Measurements from ENCODE around the gene CCDC158.
"Not testable (repeated sequence)": the region's sequence is repeated elsewhere in the genome, so short reads cannot be mapped to it uniquely, and the experiment has no call there.

Gene CCDC158

GRCh38 chr4:76420762-76421581 is at the start of gene CCDC158:
TSS of gene CCDC158 (minus strand) at chr4:76421141. CDS start at chr4:76403207, 17,934 bp downstream.
- DNase-seq, result no peak

DNA sequence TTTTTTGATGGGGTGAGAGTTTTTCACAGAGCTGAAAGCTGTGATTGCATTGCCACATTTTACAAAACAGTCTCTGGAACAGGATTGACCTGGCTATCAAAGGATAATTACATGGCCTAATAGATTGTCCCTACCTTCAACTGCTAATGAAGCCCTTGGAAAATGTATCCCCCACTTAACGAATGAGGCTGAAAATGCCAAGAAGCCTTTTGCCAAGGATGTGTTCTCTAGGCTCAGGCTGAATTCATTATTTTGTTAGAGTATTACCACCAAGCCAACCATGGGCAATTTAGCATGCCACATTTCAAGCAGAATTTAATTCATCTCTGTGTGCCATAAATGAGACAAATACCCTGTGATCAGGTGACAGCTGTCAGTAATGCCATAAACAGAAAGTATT is 49.6 kb upstream of the CCDC158 start:
- DNase-seq, result no peak

DNA sequence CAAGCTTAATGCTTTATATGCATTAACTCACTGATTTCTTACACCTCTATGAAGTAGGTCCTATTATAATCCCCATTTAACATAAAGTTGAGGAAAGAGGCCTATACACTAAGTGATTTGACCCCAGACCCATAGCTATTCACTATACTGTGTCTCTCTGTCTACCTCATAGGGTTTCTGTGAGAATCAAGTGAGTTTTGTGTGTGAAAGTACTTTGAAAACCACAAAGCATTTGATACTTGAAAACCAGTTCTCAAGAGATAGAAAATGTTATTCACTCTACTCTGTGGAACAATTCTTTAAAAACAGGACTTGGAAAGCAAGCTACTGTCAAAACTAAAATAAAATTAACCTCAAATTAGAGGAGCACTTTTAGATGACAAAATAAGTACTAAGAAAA is 49.1 kb upstream of the CCDC158 start:
- DNase-seq, result peak; percentile 11

DNA sequence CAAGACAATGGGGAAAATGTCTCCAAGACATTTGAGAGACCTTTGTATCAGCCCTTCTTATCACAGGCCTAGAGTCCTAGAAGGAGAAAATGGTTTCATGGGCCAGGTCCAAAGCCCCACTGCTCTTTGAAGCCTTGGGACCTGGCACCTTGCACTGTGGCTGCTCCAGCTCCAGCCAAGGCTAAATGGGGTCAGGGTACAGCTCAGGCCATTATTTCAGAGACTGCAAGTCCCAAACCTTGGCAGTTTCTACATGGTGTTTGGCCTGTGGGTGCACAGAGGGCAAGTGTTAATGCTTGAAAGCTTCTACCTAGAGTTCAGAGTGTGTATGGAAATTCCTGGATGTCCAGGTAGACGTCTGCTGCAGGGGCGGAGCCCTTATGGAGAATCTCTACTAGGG is 42.6 kb upstream of the CCDC158 start:
- DNase-seq, result no peak

DNA sequence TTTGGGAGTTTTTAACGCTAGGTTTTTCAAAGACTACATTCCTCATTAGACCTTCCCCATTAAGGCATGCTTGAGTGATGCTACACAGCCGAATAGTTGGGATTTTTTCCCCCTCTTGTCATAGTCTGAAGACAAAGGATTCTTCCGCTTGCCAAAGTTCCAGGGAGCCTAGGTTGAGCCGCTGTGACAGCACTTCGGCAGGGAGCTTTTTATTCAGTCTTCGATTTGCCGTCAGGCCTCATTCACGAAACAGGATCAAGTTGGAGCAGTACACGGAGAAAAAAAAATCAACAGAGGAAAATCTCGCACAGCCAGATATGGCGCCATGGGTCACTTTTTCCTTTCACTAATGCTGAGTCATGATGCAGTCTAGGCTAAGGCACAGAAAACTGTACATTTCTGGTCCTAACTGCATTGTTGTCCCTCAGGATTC is 38.4 kb upstream of the CCDC158 start:
- DNase-seq, result no peak

- DNase-seq, result no peak
These were observed 37.9 kb upstream of the CCDC158 start for GRCh38 chr4:76458825-76459224.

DNA sequence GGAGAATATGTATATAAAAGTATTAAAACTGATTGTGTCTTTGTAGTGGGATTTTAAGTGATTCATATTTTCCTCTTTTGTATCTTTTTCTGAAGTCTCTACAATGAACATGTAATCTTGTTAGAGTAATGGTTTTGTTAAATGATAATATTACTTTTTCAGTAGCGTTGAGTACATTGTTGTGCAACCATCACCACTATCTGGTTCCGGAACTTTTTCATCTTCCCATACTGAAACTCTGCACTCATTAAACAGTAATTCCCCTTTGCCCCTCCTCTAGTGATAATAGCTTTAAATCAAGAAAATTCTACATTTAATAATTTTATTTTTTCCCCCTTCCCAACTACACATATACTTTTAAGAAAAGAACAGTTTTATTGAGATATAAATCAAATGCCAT is 37.4 kb upstream of the CCDC158 start:
- DNase-seq, result no peak

DNA sequence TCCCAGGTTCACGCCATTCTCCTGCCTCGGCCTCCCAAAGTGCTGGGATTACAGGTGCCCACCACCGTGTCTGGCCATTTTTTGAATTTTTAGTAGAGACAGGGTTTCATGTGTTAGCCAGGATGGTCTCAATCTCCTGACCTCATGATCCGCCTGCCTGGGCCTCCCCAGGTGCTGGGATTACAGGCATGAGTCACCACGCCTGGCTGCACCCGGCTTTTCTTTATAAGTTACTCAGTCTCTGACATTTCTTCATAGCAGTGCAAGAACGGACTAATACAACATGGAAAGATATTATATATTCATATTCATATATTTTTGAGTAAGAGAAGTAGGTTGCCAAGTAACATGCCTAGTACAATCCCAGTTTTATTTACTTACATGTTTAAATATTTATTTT is 36.9 kb upstream of the CCDC158 start:
- no peak for DNase-seq

- DNase-seq, result not testable (repeated sequence)
These were observed 33.1 kb upstream of the CCDC158 start for GRCh38 chr4:76454073-76454472.

DNA sequence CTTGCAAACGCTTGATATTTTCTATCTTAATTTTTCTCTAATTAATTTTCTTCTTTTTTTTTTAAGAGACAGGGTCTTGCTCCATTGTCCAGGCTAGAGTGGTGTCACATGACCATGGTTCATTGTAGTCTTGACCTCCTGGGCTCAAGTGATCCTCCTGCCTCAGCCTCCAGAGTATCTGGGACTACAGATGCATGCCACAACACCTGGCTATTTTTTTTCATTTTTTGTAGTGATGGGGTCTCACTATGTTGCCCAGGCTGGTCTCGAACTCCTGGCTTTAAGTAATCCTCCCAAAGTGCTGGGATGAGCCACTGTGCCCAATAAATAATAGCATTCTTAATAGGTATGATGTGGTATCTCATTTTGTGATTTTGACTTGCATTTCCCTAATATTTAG is 32.3 kb upstream of the CCDC158 start:
- DNase-seq, result no peak

GRCh38 chr4:76449833-76450232 is 28.9 kb upstream of the CCDC158 start:
- no peak for DNase-seq

DNA sequence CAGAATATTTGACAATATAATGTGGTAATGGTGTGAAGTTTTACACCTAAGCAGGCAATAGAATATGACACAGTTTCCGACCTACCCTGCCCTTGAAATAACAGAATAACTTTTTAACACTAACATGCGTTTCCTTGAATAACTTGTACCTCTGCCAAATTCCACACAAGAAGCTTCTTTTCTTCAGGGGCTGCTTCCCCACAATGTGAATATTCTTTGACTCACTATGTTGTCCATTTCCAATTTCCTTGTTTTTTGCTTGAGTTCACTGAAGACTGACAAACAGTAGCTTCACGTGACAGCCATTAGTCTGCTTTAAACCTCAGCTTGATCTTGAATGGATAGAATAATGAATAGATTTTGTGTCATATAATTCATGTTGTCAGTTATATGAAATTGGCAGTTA is 28.4 kb upstream of the CCDC158 start:
- DNase-seq, result no peak

- DNase-seq, result no peak
These were observed 27.3 kb upstream of the CCDC158 start for GRCh38 chr4:76448211-76448610.

DNA sequence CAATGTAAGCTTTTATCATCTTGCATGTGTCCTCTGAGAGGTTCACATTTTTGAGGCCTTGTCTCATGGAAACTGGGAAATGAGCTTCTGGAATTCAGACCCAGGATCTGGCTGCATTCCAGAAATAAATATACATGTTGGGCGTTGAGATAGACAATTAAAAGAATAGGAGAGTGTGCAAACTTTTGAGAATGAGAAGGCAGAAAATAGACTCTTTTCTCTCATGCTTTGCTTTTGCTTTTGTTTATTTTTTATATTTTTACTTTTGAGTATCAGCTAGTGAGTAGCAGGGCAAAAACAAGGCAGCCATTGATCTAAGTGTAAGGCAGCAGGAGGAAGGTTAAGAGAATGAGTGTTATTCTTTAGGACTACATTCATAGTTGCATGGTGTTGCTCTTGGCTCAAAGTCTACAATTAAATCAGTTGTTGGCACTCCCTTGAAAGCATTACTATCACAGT is 26.5 kb upstream of the CCDC158 start:
- no peak for DNase-seq

DNA sequence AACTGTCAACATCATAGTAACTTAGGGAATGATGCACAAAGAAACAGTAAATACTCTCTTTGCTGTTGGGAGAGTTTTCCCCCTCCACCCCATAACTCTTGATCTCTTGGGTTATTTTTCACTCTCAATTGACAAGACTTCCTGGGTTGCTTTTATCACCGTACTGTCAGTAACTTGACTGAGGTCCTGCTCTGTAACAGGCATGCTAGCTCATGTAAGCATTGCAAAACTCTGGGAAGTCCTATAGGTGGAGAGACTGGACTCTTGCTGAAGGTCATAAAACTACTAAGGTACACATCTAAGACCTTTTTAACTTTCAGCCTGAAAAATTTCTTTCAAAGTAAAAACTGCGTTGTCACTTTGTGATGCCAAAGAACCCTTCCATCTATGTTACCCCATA is 25.0 kb upstream of the CCDC158 start:
- DNase-seq, result no peak

DNA sequence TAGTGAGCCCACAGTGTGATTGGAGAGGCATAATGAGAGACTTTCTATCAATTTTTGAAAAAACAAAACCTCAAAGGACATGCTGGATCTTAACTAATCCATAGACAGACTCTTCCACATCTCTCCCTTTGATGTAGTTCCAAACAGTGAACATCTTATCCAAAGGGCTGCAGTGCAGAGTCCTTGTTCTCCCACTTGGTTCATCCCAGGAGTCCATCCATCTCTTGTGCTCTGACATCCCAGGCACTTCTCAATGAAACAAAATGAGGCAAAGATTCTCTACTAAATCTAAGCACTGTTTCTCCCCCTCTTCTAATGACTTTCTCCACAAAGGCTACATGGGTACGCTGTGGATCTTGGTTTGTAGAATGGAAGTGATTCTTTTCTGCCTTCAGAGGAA is 22.4 kb upstream of the CCDC158 start:
- no peak for DNase-seq

DNA sequence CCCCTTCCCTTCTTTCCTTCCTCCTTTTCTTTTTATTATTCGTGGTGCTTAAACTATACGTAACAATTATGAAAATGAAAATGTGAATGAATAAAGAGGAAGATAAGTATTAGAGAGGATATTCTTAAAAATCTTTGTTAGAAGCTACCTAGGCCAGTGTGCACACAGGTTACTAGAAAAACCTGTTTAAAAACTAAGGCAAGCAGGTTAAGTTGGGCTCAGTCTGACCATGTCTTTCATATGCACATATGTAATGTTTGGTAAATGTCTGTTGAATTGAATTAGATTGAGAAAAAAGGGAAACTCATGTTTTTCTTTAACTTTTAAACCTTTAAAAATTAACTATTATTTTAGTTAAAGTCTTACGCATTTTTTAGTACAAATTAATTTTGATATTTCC is 21.9 kb upstream of the CCDC158 start:
- DNase-seq, result no peak

DNA sequence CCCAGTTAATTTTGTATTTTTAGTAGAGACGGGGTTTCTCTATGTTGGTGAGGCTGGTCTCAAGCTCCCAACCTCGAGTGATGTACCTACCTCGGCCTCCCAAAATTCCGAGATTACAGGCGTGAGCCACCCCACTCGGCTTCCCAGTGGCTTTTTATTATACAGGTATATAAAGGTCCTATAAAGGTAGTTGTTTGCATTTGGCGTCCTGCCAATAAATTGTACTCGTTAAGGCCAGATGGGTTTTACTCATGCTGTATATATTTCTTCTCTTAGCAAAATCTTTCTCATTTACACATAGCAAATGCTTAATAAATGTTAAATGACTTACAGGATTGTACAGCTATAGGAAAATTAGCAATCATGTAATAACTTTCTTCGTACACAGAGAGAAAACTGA is 20.9 kb upstream of the CCDC158 start:
- DNase-seq, result no peak

DNA sequence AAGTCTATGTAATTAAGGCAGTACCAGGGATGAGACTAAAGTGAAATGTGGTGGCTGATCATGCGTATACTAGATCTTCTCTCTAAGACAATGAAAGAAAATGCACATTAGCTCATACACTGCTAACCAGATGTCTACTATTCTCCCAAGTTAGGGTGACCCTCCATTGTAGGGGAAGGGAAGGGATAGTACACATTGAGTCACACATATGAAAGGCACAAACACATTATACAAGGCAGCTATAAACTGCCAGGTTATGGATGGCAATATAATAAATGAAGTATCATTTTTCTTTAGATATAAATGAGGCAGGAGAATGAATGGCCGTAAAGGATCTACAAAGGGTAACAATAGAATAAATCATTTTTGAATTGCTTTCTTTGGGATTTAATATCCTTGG is 18.6 kb upstream of the CCDC158 start:
- DNase-seq, result no peak

DNA sequence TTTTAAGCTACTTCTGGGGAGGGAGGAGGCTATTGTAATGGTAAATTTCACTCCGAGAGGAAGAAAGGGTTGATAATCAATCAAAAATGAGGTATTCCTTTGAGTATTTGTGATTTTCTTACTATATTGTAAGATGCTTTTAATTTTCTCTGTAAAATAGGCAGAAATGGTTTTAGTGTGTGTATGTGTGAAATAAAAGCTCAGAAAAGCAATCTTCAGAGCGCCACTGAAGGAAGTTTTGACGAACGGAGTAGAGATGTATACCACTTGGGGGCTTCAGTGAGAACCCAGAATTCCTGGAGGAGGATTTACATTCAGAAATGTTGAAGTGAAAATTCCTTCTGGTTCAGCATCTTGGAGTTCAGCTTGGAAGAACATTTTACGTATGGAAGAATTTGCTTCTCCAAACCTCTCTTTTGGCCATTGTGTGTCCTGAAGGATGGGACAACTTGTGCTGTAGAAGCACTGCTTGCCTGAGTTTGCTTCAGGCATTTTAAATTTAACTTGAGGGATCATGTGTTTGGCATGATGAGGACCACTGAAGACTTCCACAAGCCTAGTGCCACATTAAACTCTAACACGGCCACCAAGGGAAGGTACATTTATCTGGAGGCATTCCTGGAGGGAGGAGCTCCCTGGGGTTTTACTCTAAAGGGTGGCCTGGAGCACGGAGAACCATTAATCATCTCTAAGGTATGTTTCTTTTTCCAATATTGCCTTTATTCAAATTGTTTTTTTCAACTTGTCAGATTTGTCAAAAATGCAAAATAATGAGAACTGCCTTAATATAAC is 14.8 kb upstream of the CCDC158 start:
- DNase-seq, result no peak

DNA sequence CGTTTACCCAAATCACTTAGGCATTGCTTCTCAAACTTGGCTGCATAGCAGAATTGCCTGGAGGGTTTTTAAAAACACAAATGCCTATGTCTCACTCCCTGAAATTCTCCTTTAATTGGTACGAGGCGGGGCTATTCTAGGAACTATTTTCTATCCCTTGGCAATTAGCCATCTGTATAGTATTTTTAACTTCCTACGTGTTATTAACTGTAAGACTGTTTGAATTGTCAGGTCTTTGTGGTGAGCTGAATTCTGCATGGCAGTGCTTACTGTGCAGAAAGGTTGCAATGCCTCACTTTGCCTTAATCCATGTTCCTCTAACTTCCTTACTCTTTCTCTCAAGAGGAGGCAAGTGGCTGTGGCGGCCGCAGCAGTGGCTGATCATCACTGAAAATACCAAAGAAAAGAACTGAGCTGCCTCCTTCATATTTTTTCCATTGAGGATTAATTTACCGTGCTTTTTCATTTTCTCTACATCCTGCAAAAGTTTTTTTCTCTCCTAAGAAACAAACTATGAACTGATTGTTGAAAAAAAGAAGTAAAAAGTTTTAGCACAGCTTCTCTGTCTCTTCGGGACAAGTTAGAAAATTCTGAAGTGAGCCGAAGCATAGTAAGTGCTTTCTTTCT is 14.1 kb upstream of the CCDC158 start, which contains the start of gene SHROOM3:
Gene SHROOM3, plus strand, starts transcription at position 329 of the 627 bp plus-strand sequence. CDS start 824 bp downstream, outside the sequence.
- peak; percentile 82 for DNase-seq

GRCh38 chr4:76430519-76431388 is 9.8 kb upstream of the CCDC158 start:
- peak; percentile 56 for DNase-seq

All from DMS79 treated with DMSO at 0.1 percent for 48 hours (cell line).